Loucy (cell line): ENCODE results near the gene MRPS14.
A peak's percentile ranks its signal among the peaks of the same experiment; 100 is the strongest.

ENCODE experiments used
- H2AFZ ChIP-seq: fragments of 200-600 bp; sonication (generic); 2 replicates; pipeline ENCODE4 v1.6.0; 2016; ENCODE audit warnings: antibody characterized with exemption, mild to moderate bottlenecking, low read length, moderate library complexity
- H3F3A ChIP-seq: fragments of 200-600 bp; 2 replicates; pipeline ENCODE4 v1.6.0; 2016; ENCODE audit warnings: antibody characterized with exemption, low read depth, mild to moderate bottlenecking
- H3K27me3 ChIP-seq: fragments of 200-600 bp; sonication (generic); 2 replicates; pipeline ENCODE4 v1.6.1; 2014; ENCODE audit warnings: low read length, mild to moderate bottlenecking; ENCODE audit not compliant: insufficient read depth, poor library complexity, severe bottlenecking
- H3K36me3 ChIP-seq: fragments of 200-600 bp; sonication (generic); 2 replicates; pipeline ENCODE4 v1.6.1; 2016; ENCODE audit warnings: low read length; ENCODE audit not compliant: insufficient read depth
- H3K4me1 ChIP-seq: fragments of 200-600 bp; sonication (generic); 2 replicates; pipeline ENCODE4 v1.5.1; 2014; ENCODE audit warnings: low read length, mild to moderate bottlenecking; ENCODE audit not compliant: insufficient read depth, poor library complexity, severe bottlenecking
- H3K4me2 ChIP-seq: fragments of 200-600 bp; sonication (generic); 2 replicates; pipeline ENCODE4 v1.6.0; 2014; ENCODE audit warnings: antibody characterized with exemption, low read length, low read depth, mild to moderate bottlenecking; ENCODE audit not compliant: poor library complexity, severe bottlenecking
- H3K4me3 ChIP-seq: fragments of 200-600 bp; sonication (generic); 2 replicates; pipeline ENCODE4 v1.5.1; 2014; ENCODE audit warnings: low read length, mild to moderate bottlenecking, mixed read lengths; ENCODE audit not compliant: poor library complexity, severe bottlenecking
- H3K79me2 ChIP-seq: fragments of 200-600 bp; sonication (generic); 2 replicates; pipeline ENCODE4 v1.6.1; 2014; ENCODE audit warnings: low read length; ENCODE audit not compliant: insufficient read depth
- H3K9ac ChIP-seq: fragments of 200-600 bp; sonication (generic); 2 replicates; pipeline ENCODE4 v1.6.0; 2014; ENCODE audit warnings: mild to moderate bottlenecking, low read depth, low read length, moderate library complexity; ENCODE audit not compliant: poor library complexity, severe bottlenecking
- H3K9me2 ChIP-seq: fragments of 200-600 bp; sonication (generic); replicated peaks from 2 replicates; pipeline ENCODE4 v1.6.1; 2016; ENCODE audit warnings: low read depth, low read length, mixed read lengths
- H3K9me3 ChIP-seq: fragments of 200-600 bp; sonication (generic); 2 replicates; pipeline ENCODE4 v1.6.1; 2014; ENCODE audit warnings: mild to moderate bottlenecking, antibody characterized with exemption, low read length, low read depth; ENCODE audit not compliant: insufficient read depth
- H4K20me1 ChIP-seq: fragments of 200-600 bp; sonication (generic); 2 replicates; pipeline ENCODE4 v1.6.0; 2014; ENCODE audit warnings: antibody characterized with exemption, low read length, mild to moderate bottlenecking; ENCODE audit not compliant: insufficient read depth, poor library complexity, severe bottlenecking
- CTCF ChIP-seq: fragments of 200-600 bp; sonication (generic); conservative IDR thresholded peaks from 2 replicates; pipeline ENCODE4 v1.5.1; 2014; ENCODE audit warnings: mild to moderate bottlenecking, antibody characterized with exemption, low read length
- EZH2phosphoT487 ChIP-seq: fragments of 200-600 bp; IDR thresholded peaks from 2 replicates; pipeline ENCODE4 v1.6.1; 2018; ENCODE audit warnings: antibody characterized with exemption, mild to moderate bottlenecking, moderate library complexity, borderline replicate concordance

MRPS14 gene

GRCh38 chr1:175070818-175071217 is 47.6 kb upstream of the MRPS14 start:
- TF ChIP-seq EZH2phosphoT487, result no peak
- TF ChIP-seq CTCF, result no peak
- Histone ChIP-seq H3K9ac (peak overlapping the region; percentile 11), H2AFZ (no peak overlapping the region), H3F3A (no peaks in the 10 kb centered on the region), H3K27me3 (no peaks in the 10 kb centered on the region), H3K36me3 (no peaks in the 10 kb centered on the region), H3K4me1 (peaks cover 55% of the 10 kb centered on the region), H4K20me1 (no peaks in the 10 kb centered on the region), H3K4me3 (no peak overlapping the region), H3K9me3 (no peaks in the 10 kb centered on the region), H3K9me2 (no peaks in the 10 kb centered on the region), H3K4me2 (peak overlapping the region; percentile 68), H3K79me2 (no peaks in the 10 kb centered on the region)

GRCh38 chr1:175067362-175068106 is 44.3 kb upstream of the MRPS14 start, which contains the start of gene TNN:
TSS of gene TNN (plus strand) at chr1:175067833. CDS start at chr1:175077419, 9,586 bp downstream.
- no peaks in the 10 kb centered on the region for H3K9me3 ChIP-seq
- H3K79me2 ChIP-seq, result no peaks in the 10 kb centered on the region
- H3K4me3 ChIP-seq, result no peak within 1 kb of the TSS
- H3K4me2 ChIP-seq, result no peak within 1 kb of the TSS
- H3F3A ChIP-seq, result no peaks in the 10 kb centered on the region
- no peak within 1 kb of the TSS for H3K9ac ChIP-seq
- peaks cover 28% of the 10 kb centered on the region for H3K4me1 ChIP-seq
- no peak for TF ChIP-seq EZH2phosphoT487
- no peak for TF ChIP-seq CTCF
- no peaks in the 10 kb centered on the region for H3K27me3 ChIP-seq
- H4K20me1 ChIP-seq, result no peaks in the 10 kb centered on the region
- no peaks in the 10 kb centered on the region for H3K9me2 ChIP-seq
- H2AFZ ChIP-seq, result peak within 1 kb of the TSS; percentile 65
- H3K36me3 ChIP-seq, result no peaks in the 10 kb centered on the region

- H3K9me3 ChIP-seq, result no peaks in the 10 kb centered on the region; the same call in 1 of the 2 replicates
- no peaks in the 10 kb centered on the region for H3K79me2 ChIP-seq
- H3F3A ChIP-seq, result no peaks in the 10 kb centered on the region
- no peak overlapping the region for H3K4me3 ChIP-seq
- H3K4me1 ChIP-seq, result peaks cover 5% of the 10 kb centered on the region
- H3K27me3 ChIP-seq, result no peaks in the 10 kb centered on the region
- no peak overlapping the region for H3K9ac ChIP-seq
- no peaks in the 10 kb centered on the region for H4K20me1 ChIP-seq
- TF ChIP-seq EZH2phosphoT487 (no peak), CTCF (no peak)
- no peak overlapping the region for H2AFZ ChIP-seq
- H3K9me2 ChIP-seq, result no peaks in the 10 kb centered on the region
- H3K4me2 ChIP-seq, result no peak overlapping the region
- H3K36me3 ChIP-seq, result no peaks in the 10 kb centered on the region
These were observed 39.6 kb upstream of the MRPS14 start for GRCh38 chr1:175062858-175063257.
